ENCODE results near the gene SORCS1. TPM values are rescaled to one million over a fixed set of nuclear protein-coding genes. Genes with fewer than 3 reads are reported as not detected.

SORCS1 gene
- total RNA-seq, 1 experiment from 2014 or later, result 1.7 TPM

DNA sequence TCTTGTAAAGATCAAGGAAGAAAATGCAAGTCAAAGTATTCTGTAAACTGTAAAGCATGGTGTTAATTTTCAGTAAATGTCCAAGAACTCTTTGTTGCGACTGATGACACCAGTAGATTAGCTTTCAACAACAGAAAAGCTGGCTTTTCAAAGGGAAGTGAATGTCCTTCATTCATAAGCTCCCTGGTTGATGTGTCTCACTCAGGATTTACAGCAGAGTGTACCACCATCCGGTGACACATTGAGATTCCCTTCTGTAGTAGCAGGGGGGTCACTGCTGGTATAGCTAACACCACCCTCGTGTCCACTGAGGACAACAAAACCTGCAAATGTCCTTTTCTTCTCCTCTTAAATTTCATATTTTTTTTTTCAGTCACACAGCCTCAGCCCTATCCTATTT, 253.4 kb downstream of the SORCS1 start:
- H3K27me3 ChIP-seq (ENCODE audit: insufficient read depth, low read length), result no peaks in the 10 kb centered on the region
- H3K4ac ChIP-seq (ENCODE audit: low read depth, low read length), result no peak overlapping the region
- TF ChIP-seq, protein P1, sequence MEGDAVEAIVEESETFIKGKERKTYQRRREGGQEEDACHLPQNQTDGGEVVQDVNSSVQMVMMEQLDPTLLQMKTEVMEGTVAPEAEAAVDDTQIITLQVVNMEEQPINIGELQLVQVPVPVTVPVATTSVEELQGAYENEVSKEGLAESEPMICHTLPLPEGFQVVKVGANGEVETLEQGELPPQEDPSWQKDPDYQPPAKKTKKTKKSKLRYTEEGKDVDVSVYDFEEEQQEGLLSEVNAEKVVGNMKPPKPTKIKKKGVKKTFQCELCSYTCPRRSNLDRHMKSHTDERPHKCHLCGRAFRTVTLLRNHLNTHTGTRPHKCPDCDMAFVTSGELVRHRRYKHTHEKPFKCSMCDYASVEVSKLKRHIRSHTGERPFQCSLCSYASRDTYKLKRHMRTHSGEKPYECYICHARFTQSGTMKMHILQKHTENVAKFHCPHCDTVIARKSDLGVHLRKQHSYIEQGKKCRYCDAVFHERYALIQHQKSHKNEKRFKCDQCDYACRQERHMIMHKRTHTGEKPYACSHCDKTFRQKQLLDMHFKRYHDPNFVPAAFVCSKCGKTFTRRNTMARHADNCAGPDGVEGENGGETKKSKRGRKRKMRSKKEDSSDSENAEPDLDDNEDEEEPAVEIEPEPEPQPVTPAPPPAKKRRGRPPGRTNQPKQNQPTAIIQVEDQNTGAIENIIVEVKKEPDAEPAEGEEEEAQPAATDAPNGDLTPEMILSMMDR (conservative IDR thresholded peaks at IDR 0.05), result no peak
- H3K79me1 ChIP-seq (ENCODE audit: insufficient read depth, low read depth, low read length, poor library complexity, severe bottlenecking), result no peaks in the 10 kb centered on the region
- no peaks in the 10 kb centered on the region for H3K79me2 ChIP-seq (ENCODE audit: insufficient read depth, low read length)
- no peak overlapping the region for H3K4me3 Mint-ChIP-seq
- no peak overlapping the region for H2BK120ac ChIP-seq (ENCODE audit: low read depth, low read length, poor library complexity, severe bottlenecking)
- H2BK12ac ChIP-seq (ENCODE audit: insufficient read length, low read depth, low read length), result no peak overlapping the region
- peaks cover 5% of the 10 kb centered on the region; the same call in 1 of the 2 replicates for H3K27me3 Mint-ChIP-seq (ENCODE audit: low read depth)
- H3K4me1 Mint-ChIP-seq, result peaks cover 62 to 68% of the 10 kb centered on the region in 2 experiments
- H2BK20ac ChIP-seq (ENCODE audit: low read depth, low read length, poor library complexity, severe bottlenecking), result no peak overlapping the region
- no peak for DNase-seq
- H3K18ac ChIP-seq (ENCODE audit: insufficient read length, low read depth, low read length), result no peak overlapping the region
- H3K27ac Mint-ChIP-seq, result 0 out of 7 replicates have a peak overlapping the region, but pooled peaks of 1 of the 3 experiments have one; percentile 19
- H2AK5ac ChIP-seq (ENCODE audit: insufficient read length, low read length), result no peak overlapping the region
- no peak overlapping the region for H2AFZ ChIP-seq (ENCODE audit: low read length)
- H2BK15ac ChIP-seq (ENCODE audit: low read depth, low read length), result no peak overlapping the region
- H2BK5ac ChIP-seq (ENCODE audit: insufficient read length, low read length), result no peak overlapping the region
- H3K9me3 Mint-ChIP-seq, result peaks cover 0 to 2% of the 10 kb centered on the region in 2 experiments; a peak in 1 of 5 replicates
- no peak overlapping the region for H4K8ac ChIP-seq (replicated peaks; ENCODE audit: insufficient read length, low read depth, low read length)
- no peak overlapping the region for H3K9ac ChIP-seq (ENCODE audit: extremely low read depth, insufficient read length, low read length)
- H3K23me2 ChIP-seq (ENCODE audit: insufficient read length, low read depth, low read length, poor library complexity, severe bottlenecking), result no peaks in the 10 kb centered on the region
- H3K9me3 ChIP-seq (ENCODE audit: control insufficient read depth, low read depth, low read length), result no peaks in the 10 kb centered on the region
- H3K56ac ChIP-seq (ENCODE audit: insufficient read length, low read depth, low read length), result no peak overlapping the region
- H3K4me1 ChIP-seq (ENCODE audit: insufficient read depth, low read length), result peaks cover 21% of the 10 kb centered on the region
- no peak overlapping the region for H3T11ph ChIP-seq (ENCODE audit: low read length)
- no peaks in the 10 kb centered on the region for H4K20me1 ChIP-seq (ENCODE audit: control insufficient read depth, insufficient read depth, insufficient read length)
- H3K4me2 ChIP-seq (ENCODE audit: insufficient read depth, insufficient read length, low read length), result no peak overlapping the region
- H3K14ac ChIP-seq (ENCODE audit: insufficient read depth, low read length), result no peak overlapping the region
- no peak overlapping the region for H3K23ac ChIP-seq (ENCODE audit: insufficient read length, low read depth, low read length)
- H3K27ac ChIP-seq (ENCODE audit: insufficient read length, low read depth, low read length), result no peak overlapping the region
- peaks cover 0 to 5% (median 0%) of the 10 kb centered on the region in 3 experiments; a peak in 4 of 7 replicates for H3K36me3 Mint-ChIP-seq (ENCODE audit: insufficient read depth in 1 of 3, low read depth in 3 of 3)
- H4K91ac ChIP-seq (ENCODE audit: insufficient read length, low read depth, low read length), result no peak overlapping the region
- no CpG with 5 or more reads among the region's 3 CpGs for WGBS (ENCODE audit: extremely low coverage, insufficient read length, low lambda C conversion rate)
- H4K5ac ChIP-seq (ENCODE audit: insufficient read length, low read depth, low read length), result no peak overlapping the region

Measured in H9 (cell line).